HepG2 (cell line): ENCODE results near the gene CFAP69. TPM values are rescaled to one million over a fixed set of nuclear protein-coding genes. Genes with fewer than 3 reads are reported as not detected.

Experiments
- ATAC-seq: fragments of 200-7000 bp; cut with Tn5 transposase; 3 replicates; pipeline ENCODE4 v1.9.1; 2020; ENCODE audit warnings: mild to moderate bottlenecking, moderate library complexity
- BruUV-seq: library from RNA; stranded (reverse); fragments of 400-500 nt; replicated peaks from 2 replicates; lab custom pipeline; 2021; lab: Mats Ljungman, UMichigan
- CTCF ChIA-PET: fragments of 300-600 bp; formaldehyde crosslinking; extraction: SDS; loops from one replicate; lab custom pipeline; 2021; ENCODE audit warnings: low total read pairs, inconsistent platforms, low intra/inter-chr PET ratio; lab: Yijun Ruan, JAX
- POLR2A ChIA-PET: fragments of 350-600 bp; sonication (Branson Sonifier 250); formaldehyde crosslinking; loops from one replicate; lab custom pipeline; 2020; ENCODE audit warnings: antibody characterized with exemption, inconsistent platforms; lab: Yijun Ruan, JAX
- DNase-seq: peaks from one replicate; pipeline ENCODE4 v3.0.0-alpha.2; 2015; ENCODE audit warnings: low spot score
- FAIRE-seq: peaks from 3 replicates; lab custom pipeline; 2011; peaks lifted over from hg19 to GRCh38; lab: Jason Lieb, UNC
- H2AFZ ChIP-seq: one replicate; pipeline ENCODE4 v1.6.1; 2011; ENCODE audit warnings: low read length, inconsistent platforms
- H3K27ac ChIP-seq: fragments of 300-600 bp; 3 replicates; pipeline ENCODE4 v1.8.0; 2011; ENCODE audit warnings: mixed run types, mild to moderate bottlenecking, mixed read lengths, low read length, inconsistent platforms; ENCODE audit not compliant: insufficient read depth; ENCODE audit errors: extremely low read length
- H3K27me3 ChIP-seq, 2 experiments: fragments of 200-600 bp in 1 of 2; 2 replicates in 1 of 2; 3 replicates in 1 of 2; pipeline versions ENCODE4 v1.6.0 to v1.8.0; 2011; ENCODE audit warnings: low read length in 2 of 2, mild to moderate bottlenecking in 2 of 2, moderate library complexity in 2 of 2, inconsistent platforms in 1 of 2; ENCODE audit not compliant: insufficient read depth in 2 of 2, control insufficient read depth in 1 of 2
- H3K36me3 ChIP-seq, 2 experiments: fragments of 200-600 bp in 1 of 2; replicated peaks in 1 of 2; 2 replicates in 1 of 2; 3 replicates in 1 of 2; pipeline versions ENCODE4 v1.5.1 to v1.8.0; 2011; ENCODE audit warnings: low read length in 2 of 2, inconsistent platforms in 1 of 2; ENCODE audit not compliant: insufficient read depth in 2 of 2, control insufficient read depth in 1 of 2
- H3K4me1 ChIP-seq: 2 replicates; pipeline ENCODE4 v1.5.1; 2012; ENCODE audit warnings: low read length, inconsistent platforms; ENCODE audit not compliant: insufficient read depth
- H3K4me2 ChIP-seq: 2 replicates; pipeline ENCODE4 v1.6.0; 2011; ENCODE audit warnings: low read depth, low read length, inconsistent platforms
- H3K4me3 ChIP-seq, 3 experiments: fragments of 200-600 bp in 1 of 3; sonication (generic), shearing (Covaris generic) in 1 of 3; replicated peaks in 1 of 3; 2 replicates each; pipeline ENCODE4 v1.5.1; 2011 to 2016; ENCODE audit warnings: low read length in 3 of 3, inconsistent platforms in 2 of 3, low read depth in 2 of 3, mild to moderate bottlenecking in 2 of 3, control low read depth in 1 of 3, mixed read lengths in 1 of 3; ENCODE audit not compliant: insufficient read depth in 1 of 3
- H3K79me2 ChIP-seq: one replicate; pipeline ENCODE4 v1.6.1; 2011; ENCODE audit warnings: low read length, inconsistent platforms; ENCODE audit not compliant: insufficient read depth
- H3K9ac ChIP-seq: 2 replicates; pipeline ENCODE4 v1.6.0; 2011; ENCODE audit warnings: mild to moderate bottlenecking, low read depth, low read length, inconsistent platforms; ENCODE audit not compliant: insufficient read depth
- H3K9me3 ChIP-seq: 2 replicates; pipeline ENCODE4 v1.5.1; 2012; ENCODE audit warnings: mild to moderate bottlenecking, low read length
- H4K20me1 ChIP-seq: 2 replicates; pipeline ENCODE4 v1.6.0; 2011; ENCODE audit warnings: inconsistent platforms, mild to moderate bottlenecking, low read length, moderate library complexity; ENCODE audit not compliant: insufficient read depth
- ADNP ChIP-seq: sonication (generic); formaldehyde crosslinking; IDR thresholded peaks from 2 replicates; pipeline ENCODE4 v1.4.0; 2020; ENCODE audit warnings: missing genetic modification reagents
- ELF4 ChIP-seq: sonication (generic); formaldehyde crosslinking; IDR thresholded peaks from 2 replicates; pipeline ENCODE4 v1.5.0; 2020; ENCODE audit warnings: missing genetic modification reagents, mild to moderate bottlenecking, moderate library complexity, borderline replicate concordance
- FIP1L1 ChIP-seq: fragments of 200-400 bp; formaldehyde crosslinking; IDR thresholded peaks from 2 replicates; pipeline ENCODE4 v1.6.1; 2018; ENCODE audit warnings: low read depth, mild to moderate bottlenecking, low read length, moderate library complexity, borderline replicate concordance; ENCODE audit not compliant: insufficient read depth
- HOXA7 ChIP-seq: sonication (generic); formaldehyde crosslinking; IDR thresholded peaks from 2 replicates; pipeline ENCODE4 v1.8.1; 2022; ENCODE audit warnings: mild to moderate bottlenecking, missing genetic modification reagents, moderate library complexity
- NFIC ChIP-seq: IDR thresholded peaks from 2 replicates; pipeline ENCODE4 v1.6.1; 2012; ENCODE audit warnings: mild to moderate bottlenecking, low read length, inconsistent platforms
- NR2F2 ChIP-seq: IDR thresholded peaks from 2 replicates; pipeline ENCODE4 v1.6.1; 2012; ENCODE audit warnings: low read depth, inconsistent platforms, borderline replicate concordance
- ZNF234 ChIP-seq: sonication (generic); formaldehyde crosslinking; conservative IDR thresholded peaks from 2 replicates; pipeline ENCODE4 v1.5.1; 2020; ENCODE audit warnings: mild to moderate bottlenecking, missing genetic modification reagents
- ZNF547 ChIP-seq: sonication (generic); formaldehyde crosslinking; IDR thresholded peaks from 2 replicates; pipeline ENCODE4 v1.5.1; 2020; ENCODE audit warnings: mild to moderate bottlenecking, missing genetic modification reagents
- ZNF619 ChIP-seq: sonication (generic); formaldehyde crosslinking; IDR thresholded peaks from 2 replicates; pipeline ENCODE4 v1.4.0; 2020; ENCODE audit warnings: mild to moderate bottlenecking, missing genetic modification reagents
- ZNF775 ChIP-seq: sonication (generic); formaldehyde crosslinking; IDR thresholded peaks from 2 replicates; pipeline ENCODE4 v1.4.0; 2020; ENCODE audit warnings: missing genetic modification reagents, mild to moderate bottlenecking, moderate library complexity, borderline replicate concordance
- ZNF792 ChIP-seq: IDR thresholded peaks from 2 replicates; pipeline ENCODE4 v1.6.1; 2016
- WGBS: methylation state at CpG from one replicate; pipeline ENCODE4 v1.1.6; 2017; ENCODE audit warnings: low lambda C conversion rate; 5-methylcytosine and 5-hydroxymethylcytosine counted together
- in situ Hi-C: cut with HindIII; loops from 2 replicates; pipeline ENCODE4 v1.10.0; 2017; ENCODE audit warnings: low pct_unique_long_range_greater_than_20kb; ENCODE audit not compliant: extremely low pct_ligation_motif_present
- intact Hi-C: fragments of 100-400 bp; cut with micrococcal nuclease; formaldehyde crosslinking; loops from one replicate; pipeline ENCODE4 v1.10.0; 2022; ENCODE audit not compliant: unreplicated experiment
- polyA plus RNA-seq, 8 experiments: library from polyadenylated mRNA; depleted of rRNA in 3 of 8; stranded (reverse) in 7 of 8; unstranded in 1 of 8; fragments of >200 nt; fragmentation: Illumina TruSeq in 4 of 8; extraction: Trizol in 4 of 8; gene quantifications; 2 replicates each; pipeline versions ENCODE4 v1.2.1 to v1.2.3, GENCODE V29; 2011 to 2016; ENCODE audit warnings: low read depth in 4 of 8, missing spikeins in 1 of 8, mixed read lengths in 1 of 8; ENCODE audit not compliant: insufficient read depth in 1 of 8
- total RNA-seq, 5 experiments: library from RNA; depleted of rRNA; stranded (reverse); fragments of >200 nt; fragmentation: Illumina TruSeq; extraction: Trizol; gene quantifications; 2 replicates each; pipeline ENCODE4 v1.2.3, GENCODE V29; 2016; ENCODE audit warnings: low read depth in 1 of 5
- TF ChIP-seq, protein P1 (sequence below): sonication (generic); formaldehyde crosslinking; IDR thresholded peaks from 2 replicates; pipeline ENCODE4 v1.9.0; 2021; ENCODE audit warnings: mild to moderate bottlenecking, missing genetic modification reagents
- TF ChIP-seq, protein P2 (sequence below): sonication (generic); formaldehyde crosslinking; IDR thresholded peaks from 2 replicates; pipeline ENCODE4 v1.5.1; 2020; ENCODE audit warnings: missing genetic modification reagents, mild to moderate bottlenecking, borderline replicate concordance
- TF ChIP-seq, protein P3 (sequence below): sonication (generic); formaldehyde crosslinking; IDR thresholded peaks from 2 replicates; pipeline ENCODE4 v1.4.0; 2020; ENCODE audit warnings: missing genetic modification reagents

CFAP69 gene
- total and polyA plus RNA-seq, 2 of the 13 experiments (the other 11 are each of a cell fraction or from before 2014, with no cell fraction given) = 2.2 to 4.0 TPM

DNA sequence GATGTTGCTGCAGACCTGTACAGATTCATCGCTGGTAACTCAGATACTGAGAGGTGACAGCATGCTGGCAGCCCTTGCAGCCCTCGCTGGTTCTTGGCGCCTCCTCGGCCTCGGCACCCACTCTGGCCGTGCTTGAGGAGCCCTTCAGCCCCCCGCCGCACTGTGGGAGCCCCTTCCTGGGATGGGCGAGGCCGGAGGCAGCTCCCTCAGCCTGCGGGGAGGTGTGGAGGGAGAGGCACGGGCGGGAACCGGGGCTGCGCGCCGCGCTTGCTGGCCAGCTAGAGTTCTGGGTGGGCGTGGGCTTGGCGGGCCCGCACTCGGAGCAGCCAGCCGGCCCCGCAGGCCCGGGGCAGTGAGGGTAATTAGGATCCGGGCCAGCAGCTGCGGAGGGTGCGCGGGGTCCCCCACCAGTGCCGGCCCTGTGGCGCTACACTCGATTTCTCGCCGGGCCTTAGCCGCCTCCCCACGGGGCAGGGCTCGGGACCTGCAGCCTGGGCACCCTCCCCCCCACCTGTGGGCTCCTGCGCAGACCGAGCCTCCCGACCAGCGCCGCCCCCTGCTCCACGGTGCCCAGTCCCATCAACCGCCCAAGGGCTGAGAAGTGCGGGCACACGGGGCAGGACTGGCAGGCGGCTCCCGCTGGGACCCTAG lies 89.3 kb downstream of the CFAP69 start:
- Histone ChIP-seq H3K4me1 (no peaks in the 10 kb centered on the region), H3K4me3 (no peak overlapping the region), H3K27me3 (no peaks in the 10 kb centered on the region), H2AFZ (no peak overlapping the region), H3K9ac (no peak overlapping the region), H4K20me1 (no peaks in the 10 kb centered on the region), H3K36me3 (no peaks in the 10 kb centered on the region), H3K79me2 (no peaks in the 10 kb centered on the region), H3K27ac (no peak overlapping the region), H3K4me2 (no peak overlapping the region), H3K9me3 (no peaks in the 10 kb centered on the region)
- POLR2A ChIA-PET = no interaction called here
- intact Hi-C loops (no loop called here), in situ Hi-C loops (no loop called here)
- no TSS peak for BruUV-seq
- CTCF ChIA-PET = no interaction called here
- ATAC-seq (no peak), FAIRE-seq (no peak), DNase-seq (no peak)
- 86% methylated on average over 24 of the region's 48 CpGs for WGBS
- TF ChIP-seq ZNF234 (CRISPR knock-in tag) (no peak), ELF4 (CRISPR knock-in tag) (no peak), NR2F2 (no peak), ZNF619 (CRISPR knock-in tag) (no peak), ZNF547 (CRISPR knock-in tag) (no peak), FIP1L1 (no peak), HOXA7 (CRISPR knock-in tag) (no peak), ZNF792 (CRISPR knock-in tag) (no peak), ADNP (CRISPR knock-in tag) (no peak), NFIC (no peak), ZNF775 (CRISPR knock-in tag) (no peak)
- TF ChIP-seq, protein P1, sequence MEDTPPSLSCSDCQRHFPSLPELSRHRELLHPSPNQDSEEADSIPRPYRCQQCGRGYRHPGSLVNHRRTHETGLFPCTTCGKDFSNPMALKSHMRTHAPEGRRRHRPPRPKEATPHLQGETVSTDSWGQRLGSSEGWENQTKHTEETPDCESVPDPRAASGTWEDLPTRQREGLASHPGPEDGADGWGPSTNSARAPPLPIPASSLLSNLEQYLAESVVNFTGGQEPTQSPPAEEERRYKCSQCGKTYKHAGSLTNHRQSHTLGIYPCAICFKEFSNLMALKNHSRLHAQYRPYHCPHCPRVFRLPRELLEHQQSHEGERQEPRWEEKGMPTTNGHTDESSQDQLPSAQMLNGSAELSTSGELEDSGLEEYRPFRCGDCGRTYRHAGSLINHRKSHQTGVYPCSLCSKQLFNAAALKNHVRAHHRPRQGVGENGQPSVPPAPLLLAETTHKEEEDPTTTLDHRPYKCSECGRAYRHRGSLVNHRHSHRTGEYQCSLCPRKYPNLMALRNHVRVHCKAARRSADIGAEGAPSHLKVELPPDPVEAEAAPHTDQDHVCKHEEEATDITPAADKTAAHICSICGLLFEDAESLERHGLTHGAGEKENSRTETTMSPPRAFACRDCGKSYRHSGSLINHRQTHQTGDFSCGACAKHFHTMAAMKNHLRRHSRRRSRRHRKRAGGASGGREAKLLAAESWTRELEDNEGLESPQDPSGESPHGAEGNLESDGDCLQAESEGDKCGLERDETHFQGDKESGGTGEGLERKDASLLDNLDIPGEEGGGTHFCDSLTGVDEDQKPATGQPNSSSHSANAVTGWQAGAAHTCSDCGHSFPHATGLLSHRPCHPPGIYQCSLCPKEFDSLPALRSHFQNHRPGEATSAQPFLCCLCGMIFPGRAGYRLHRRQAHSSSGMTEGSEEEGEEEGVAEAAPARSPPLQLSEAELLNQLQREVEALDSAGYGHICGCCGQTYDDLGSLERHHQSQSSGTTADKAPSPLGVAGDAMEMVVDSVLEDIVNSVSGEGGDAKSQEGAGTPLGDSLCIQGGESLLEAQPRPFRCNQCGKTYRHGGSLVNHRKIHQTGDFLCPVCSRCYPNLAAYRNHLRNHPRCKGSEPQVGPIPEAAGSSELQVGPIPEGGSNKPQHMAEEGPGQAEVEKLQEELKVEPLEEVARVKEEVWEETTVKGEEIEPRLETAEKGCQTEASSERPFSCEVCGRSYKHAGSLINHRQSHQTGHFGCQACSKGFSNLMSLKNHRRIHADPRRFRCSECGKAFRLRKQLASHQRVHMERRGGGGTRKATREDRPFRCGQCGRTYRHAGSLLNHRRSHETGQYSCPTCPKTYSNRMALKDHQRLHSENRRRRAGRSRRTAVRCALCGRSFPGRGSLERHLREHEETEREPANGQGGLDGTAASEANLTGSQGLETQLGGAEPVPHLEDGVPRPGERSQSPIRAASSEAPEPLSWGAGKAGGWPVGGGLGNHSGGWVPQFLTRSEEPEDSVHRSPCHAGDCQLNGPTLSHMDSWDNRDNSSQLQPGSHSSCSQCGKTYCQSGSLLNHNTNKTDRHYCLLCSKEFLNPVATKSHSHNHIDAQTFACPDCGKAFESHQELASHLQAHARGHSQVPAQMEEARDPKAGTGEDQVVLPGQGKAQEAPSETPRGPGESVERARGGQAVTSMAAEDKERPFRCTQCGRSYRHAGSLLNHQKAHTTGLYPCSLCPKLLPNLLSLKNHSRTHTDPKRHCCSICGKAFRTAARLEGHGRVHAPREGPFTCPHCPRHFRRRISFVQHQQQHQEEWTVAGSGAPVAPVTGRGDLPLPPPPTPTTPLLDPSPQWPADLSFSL (CRISPR knock-in tag) = no peak
- TF ChIP-seq, protein P2, sequence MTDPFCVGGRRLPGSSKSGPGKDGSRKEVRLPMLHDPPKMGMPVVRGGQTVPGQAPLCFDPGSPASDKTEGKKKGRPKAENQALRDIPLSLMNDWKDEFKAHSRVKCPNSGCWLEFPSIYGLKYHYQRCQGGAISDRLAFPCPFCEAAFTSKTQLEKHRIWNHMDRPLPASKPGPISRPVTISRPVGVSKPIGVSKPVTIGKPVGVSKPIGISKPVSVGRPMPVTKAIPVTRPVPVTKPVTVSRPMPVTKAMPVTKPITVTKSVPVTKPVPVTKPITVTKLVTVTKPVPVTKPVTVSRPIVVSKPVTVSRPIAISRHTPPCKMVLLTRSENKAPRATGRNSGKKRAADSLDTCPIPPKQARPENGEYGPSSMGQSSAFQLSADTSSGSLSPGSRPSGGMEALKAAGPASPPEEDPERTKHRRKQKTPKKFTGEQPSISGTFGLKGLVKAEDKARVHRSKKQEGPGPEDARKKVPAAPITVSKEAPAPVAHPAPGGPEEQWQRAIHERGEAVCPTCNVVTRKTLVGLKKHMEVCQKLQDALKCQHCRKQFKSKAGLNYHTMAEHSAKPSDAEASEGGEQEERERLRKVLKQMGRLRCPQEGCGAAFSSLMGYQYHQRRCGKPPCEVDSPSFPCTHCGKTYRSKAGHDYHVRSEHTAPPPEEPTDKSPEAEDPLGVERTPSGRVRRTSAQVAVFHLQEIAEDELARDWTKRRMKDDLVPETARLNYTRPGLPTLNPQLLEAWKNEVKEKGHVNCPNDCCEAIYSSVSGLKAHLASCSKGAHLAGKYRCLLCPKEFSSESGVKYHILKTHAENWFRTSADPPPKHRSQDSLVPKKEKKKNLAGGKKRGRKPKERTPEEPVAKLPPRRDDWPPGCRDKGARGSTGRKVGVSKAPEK (CRISPR knock-in tag) = no peak
- TF ChIP-seq, protein P3, sequence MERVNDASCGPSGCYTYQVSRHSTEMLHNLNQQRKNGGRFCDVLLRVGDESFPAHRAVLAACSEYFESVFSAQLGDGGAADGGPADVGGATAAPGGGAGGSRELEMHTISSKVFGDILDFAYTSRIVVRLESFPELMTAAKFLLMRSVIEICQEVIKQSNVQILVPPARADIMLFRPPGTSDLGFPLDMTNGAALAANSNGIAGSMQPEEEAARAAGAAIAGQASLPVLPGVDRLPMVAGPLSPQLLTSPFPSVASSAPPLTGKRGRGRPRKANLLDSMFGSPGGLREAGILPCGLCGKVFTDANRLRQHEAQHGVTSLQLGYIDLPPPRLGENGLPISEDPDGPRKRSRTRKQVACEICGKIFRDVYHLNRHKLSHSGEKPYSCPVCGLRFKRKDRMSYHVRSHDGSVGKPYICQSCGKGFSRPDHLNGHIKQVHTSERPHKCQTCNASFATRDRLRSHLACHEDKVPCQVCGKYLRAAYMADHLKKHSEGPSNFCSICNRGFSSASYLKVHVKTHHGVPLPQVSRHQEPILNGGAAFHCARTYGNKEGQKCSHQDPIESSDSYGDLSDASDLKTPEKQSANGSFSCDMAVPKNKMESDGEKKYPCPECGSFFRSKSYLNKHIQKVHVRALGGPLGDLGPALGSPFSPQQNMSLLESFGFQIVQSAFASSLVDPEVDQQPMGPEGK (CRISPR knock-in tag) = no peak
